Measurements from ENCODE around the gene KREMEN1. TPM values are rescaled to one million over a fixed set of nuclear protein-coding genes. Genes with fewer than 3 reads are reported as not detected.

Gene KREMEN1
- total RNA-seq, 2 experiments from 2014 or later = not detected

DNA sequence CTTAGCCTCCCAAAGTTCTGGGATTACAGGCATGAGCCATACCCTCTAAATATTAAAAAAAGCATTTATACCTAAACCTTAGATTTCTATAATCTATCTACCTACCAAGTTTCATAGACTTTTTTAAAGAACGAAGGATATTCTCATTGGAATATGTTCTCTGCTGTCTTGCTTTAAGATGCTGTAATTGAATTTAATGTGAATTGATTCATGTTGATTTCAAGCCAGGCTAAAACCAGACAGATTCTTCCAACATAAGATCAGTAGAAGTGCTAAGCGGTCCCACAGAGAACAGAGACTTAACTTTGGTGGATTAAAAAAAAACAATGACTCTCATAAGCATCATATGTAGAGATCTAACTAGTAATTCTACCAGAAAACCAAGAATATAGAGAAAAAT lies 14.2 kb downstream of the KREMEN1 start:
- Histone ChIP-seq H3K9me3 (ENCODE audit: control insufficient read depth in 1 of 2, insufficient read depth in 1 of 2, low read length in 2 of 2) (no peaks in the 10 kb centered on the region), H3K4me3 (ENCODE audit: low read length) (no peak overlapping the region), H3K36me3 (ENCODE audit: insufficient read depth, low read length) (no peaks in the 10 kb centered on the region), H3K4me1 (ENCODE audit: insufficient read depth, low read length) (no peaks in the 10 kb centered on the region), H3K27me3 (ENCODE audit: control insufficient read depth in 1 of 2, insufficient read depth in 2 of 2, low read length in 2 of 2) (peaks cover 0 to 5% of the 10 kb centered on the region in 2 experiments), H3K27ac (ENCODE audit: low read depth in 1 of 2, low read length in 2 of 2) (no peak overlapping the region)
- Mint-ChIP-seq H3K4me3 (no peak overlapping the region), H3K4me1 (ENCODE audit: low read depth) (no peaks in the 10 kb centered on the region), H3K27me3 (peaks cover 16% of the 10 kb centered on the region), H3K27ac (no peak overlapping the region), H3K36me3 (ENCODE audit: low read depth) (no peaks in the 10 kb centered on the region), H3K9me3 (no peaks in the 10 kb centered on the region)
- ATAC-seq (ENCODE audit: poor library complexity) = no peak
- no peak for TF ChIP-seq CTCF (IDR thresholded peaks at IDR 0.05)
- DNase-seq = no peak
- CTCF ChIA-PET = no interaction called here
- POLR2A ChIA-PET = no interaction called here
- intact Hi-C loops (cut with DNase I, micrococcal nuclease) = no loop called here

DNA sequence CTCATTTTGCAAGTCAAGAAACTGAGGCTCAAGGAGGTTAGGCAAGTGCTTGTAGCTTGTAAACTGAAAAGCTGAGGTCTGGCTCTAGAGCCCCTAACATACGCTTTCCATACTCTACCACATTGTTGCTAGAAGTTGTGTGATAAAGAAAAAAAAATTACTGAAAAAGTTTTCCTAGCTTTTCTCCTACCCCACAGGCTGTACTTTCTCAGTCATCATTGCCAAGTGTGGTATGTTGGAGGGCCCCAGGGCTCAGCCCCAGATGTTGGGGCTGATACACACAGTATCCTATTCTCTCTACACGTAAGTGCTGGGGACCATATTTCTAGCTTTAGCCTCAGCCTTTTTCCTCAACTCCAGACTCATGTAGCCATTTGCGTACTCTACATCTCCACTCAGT lies 16.0 kb downstream of the KREMEN1 start:
- Mint-ChIP-seq H3K27me3 (peaks cover 18% of the 10 kb centered on the region), H3K36me3 (ENCODE audit: low read depth) (no peaks in the 10 kb centered on the region), H3K27ac (no peak overlapping the region), H3K9me3 (no peaks in the 10 kb centered on the region), H3K4me1 (ENCODE audit: low read depth) (no peaks in the 10 kb centered on the region), H3K4me3 (no peak overlapping the region)
- ATAC-seq (ENCODE audit: poor library complexity) (no peak), DNase-seq (no peak)
- no peaks in the 10 kb centered on the region for H3K36me3 ChIP-seq (ENCODE audit: insufficient read depth, low read length)
- peaks cover 0 to 5% of the 10 kb centered on the region in 2 experiments for H3K27me3 ChIP-seq (ENCODE audit: control insufficient read depth in 1 of 2, insufficient read depth in 2 of 2, low read length in 2 of 2)
- H3K9me3 ChIP-seq (ENCODE audit: control insufficient read depth in 1 of 2, insufficient read depth in 1 of 2, low read length in 2 of 2) = no peaks in the 10 kb centered on the region
- no peak overlapping the region for H3K4me3 ChIP-seq (ENCODE audit: low read length)
- H3K4me1 ChIP-seq (ENCODE audit: insufficient read depth, low read length) = no peaks in the 10 kb centered on the region
- no peak overlapping the region for H3K27ac ChIP-seq (ENCODE audit: low read depth in 1 of 2, low read length in 2 of 2)
- ChIA-PET CTCF (interaction anchor here (0.5 kb wide), 1 partner anchor 462 kb away, joined by 3 read pairs; no protein-coding TSS in a partner anchor), POLR2A (no interaction called here)
- intact Hi-C loops (cut with DNase I, micrococcal nuclease) = no loop called here
- TF ChIP-seq CTCF (IDR thresholded peaks at IDR 0.05) = no peak

DNA sequence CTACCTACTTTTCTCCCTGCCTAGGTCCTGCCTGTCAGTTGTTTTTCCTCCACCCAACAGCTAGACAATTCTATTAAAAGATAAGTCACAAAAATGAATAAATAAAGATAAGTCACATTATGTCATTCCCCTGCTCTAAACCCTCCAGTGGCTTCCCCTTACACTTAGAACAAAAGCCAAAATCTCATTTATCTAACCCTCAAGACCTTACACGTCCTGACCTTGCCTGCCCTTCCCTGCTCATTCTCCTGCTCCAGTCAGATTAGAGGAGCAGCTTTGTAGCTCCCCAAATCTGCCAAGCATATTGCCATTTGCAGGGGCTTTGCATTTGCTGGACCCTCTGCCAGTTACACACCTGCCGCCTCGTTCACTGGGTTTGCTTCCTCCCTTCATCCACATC lies 16.7 kb downstream of the KREMEN1 start:
- H3K4me1 Mint-ChIP-seq (ENCODE audit: low read depth) = no peaks in the 10 kb centered on the region
- peaks cover 18% of the 10 kb centered on the region for H3K27me3 Mint-ChIP-seq
- CTCF ChIA-PET = no interaction called here
- Histone ChIP-seq H3K9me3 (ENCODE audit: control insufficient read depth in 1 of 2, insufficient read depth in 1 of 2, low read length in 2 of 2) (no peaks in the 10 kb centered on the region), H3K27me3 (ENCODE audit: control insufficient read depth in 1 of 2, insufficient read depth in 2 of 2, low read length in 2 of 2) (peaks cover 0 to 4% of the 10 kb centered on the region in 2 experiments), H3K4me1 (ENCODE audit: insufficient read depth, low read length) (no peaks in the 10 kb centered on the region), H3K4me3 (ENCODE audit: low read length) (no peak overlapping the region), H3K36me3 (ENCODE audit: insufficient read depth, low read length) (no peaks in the 10 kb centered on the region), H3K27ac (ENCODE audit: low read depth in 1 of 2, low read length in 2 of 2) (no peak overlapping the region)
- POLR2A ChIA-PET = no interaction called here
- TF ChIP-seq CTCF (IDR thresholded peaks at IDR 0.05) = no peak
- no peaks in the 10 kb centered on the region for H3K36me3 Mint-ChIP-seq (ENCODE audit: low read depth)
- ATAC-seq (ENCODE audit: poor library complexity) (no peak), DNase-seq (no peak)
- intact Hi-C loops (cut with DNase I, micrococcal nuclease) = no loop called here
- no peak overlapping the region for H3K4me3 Mint-ChIP-seq
- no peak overlapping the region for H3K27ac Mint-ChIP-seq
- no peaks in the 10 kb centered on the region for H3K9me3 Mint-ChIP-seq

Data from CD4-positive, alpha-beta T cell (primary cell).